ENCODE data around the gene B4GALNT2.

Gene B4GALNT2

DNA sequence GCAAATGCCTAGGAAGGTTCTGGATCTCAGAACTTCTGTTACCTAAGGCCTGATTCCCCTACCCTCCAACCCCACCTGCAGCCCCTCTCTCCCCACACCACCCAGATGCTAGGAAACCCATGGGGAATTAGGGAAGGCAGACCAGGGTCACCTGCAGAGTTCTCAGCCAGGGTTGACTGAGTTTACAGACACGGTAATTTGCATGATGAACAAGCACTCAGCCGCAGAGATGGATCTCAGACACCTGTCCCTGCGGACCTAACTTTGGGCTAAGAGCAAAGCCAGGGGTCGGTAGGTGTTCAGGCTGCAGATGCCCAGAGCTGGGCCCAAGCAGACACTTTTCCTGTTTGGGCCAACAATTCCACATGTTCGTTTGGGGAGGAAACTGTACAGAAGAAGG is 80.8 kb downstream of the B4GALNT2 start:
- TF ChIP-seq, protein P1, sequence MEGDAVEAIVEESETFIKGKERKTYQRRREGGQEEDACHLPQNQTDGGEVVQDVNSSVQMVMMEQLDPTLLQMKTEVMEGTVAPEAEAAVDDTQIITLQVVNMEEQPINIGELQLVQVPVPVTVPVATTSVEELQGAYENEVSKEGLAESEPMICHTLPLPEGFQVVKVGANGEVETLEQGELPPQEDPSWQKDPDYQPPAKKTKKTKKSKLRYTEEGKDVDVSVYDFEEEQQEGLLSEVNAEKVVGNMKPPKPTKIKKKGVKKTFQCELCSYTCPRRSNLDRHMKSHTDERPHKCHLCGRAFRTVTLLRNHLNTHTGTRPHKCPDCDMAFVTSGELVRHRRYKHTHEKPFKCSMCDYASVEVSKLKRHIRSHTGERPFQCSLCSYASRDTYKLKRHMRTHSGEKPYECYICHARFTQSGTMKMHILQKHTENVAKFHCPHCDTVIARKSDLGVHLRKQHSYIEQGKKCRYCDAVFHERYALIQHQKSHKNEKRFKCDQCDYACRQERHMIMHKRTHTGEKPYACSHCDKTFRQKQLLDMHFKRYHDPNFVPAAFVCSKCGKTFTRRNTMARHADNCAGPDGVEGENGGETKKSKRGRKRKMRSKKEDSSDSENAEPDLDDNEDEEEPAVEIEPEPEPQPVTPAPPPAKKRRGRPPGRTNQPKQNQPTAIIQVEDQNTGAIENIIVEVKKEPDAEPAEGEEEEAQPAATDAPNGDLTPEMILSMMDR (IDR thresholded peaks at IDR 0.05; ENCODE audit: borderline replicate concordance, insufficient read depth, low read depth, low read length), result no peak
- peak overlapping the region; percentile 87 for H3K4me3 ChIP-seq (ENCODE audit: low read depth, low read length)

DNA sequence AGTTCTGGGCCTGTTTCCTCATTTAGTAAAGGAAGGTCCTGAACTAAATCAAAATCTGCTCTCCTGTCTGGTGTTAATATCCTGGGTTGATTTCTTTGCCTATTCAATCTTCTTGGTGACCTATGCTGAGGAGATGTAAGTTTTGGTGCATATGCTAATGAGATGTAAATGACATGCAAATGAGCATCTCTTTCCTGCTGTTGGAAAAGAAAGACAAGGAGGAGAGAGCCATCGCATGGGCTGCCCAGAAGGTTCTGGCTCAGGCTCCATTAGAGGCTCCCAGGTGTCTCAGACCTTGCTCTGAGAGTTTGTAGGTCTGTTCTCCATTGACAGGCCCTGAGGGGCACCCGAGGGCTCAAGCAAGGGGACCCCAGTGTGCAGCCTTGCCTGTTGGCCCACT is 81.3 kb downstream of the B4GALNT2 start:
- TF ChIP-seq, protein P1 (IDR thresholded peaks at IDR 0.05; ENCODE audit: borderline replicate concordance, insufficient read depth, low read depth, low read length), result no peak
- peak overlapping the region; percentile 87 for H3K4me3 ChIP-seq (ENCODE audit: low read depth, low read length)

DNA sequence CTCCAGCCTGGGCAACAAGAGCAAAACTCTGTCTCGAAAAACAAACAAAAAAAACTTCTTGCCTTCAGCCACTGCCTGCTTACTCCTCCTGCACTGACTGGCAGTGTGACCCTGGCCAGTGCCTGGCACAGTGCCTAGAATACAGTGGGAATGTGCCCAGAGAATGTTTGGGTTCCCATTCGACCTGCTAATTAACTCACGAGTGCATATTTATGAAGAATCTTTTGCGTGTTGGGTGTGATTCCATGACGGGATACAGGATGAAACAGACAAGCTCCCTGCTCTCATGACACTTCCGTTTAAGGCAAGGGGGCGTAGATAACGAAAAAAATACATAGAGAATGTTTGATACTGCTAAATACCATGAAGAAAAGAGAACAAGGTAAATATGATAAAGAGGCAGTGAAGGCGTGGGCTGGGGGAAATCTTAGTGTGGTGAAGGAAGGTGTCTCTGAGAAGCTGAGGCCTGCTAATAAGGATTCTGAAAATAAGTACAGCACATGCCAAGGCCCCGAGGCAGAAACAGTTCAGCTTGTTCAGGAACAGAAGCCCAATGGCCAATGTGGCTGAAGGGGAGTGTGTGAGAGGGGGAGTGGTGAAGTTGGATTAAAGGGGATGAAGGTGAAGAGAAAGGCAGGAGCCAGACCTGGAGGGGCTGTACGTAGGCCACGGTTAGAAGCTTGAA is 82.2 kb downstream of the B4GALNT2 start:
- TF ChIP-seq, protein P1 (IDR thresholded peaks at IDR 0.05; ENCODE audit: borderline replicate concordance, insufficient read depth, low read depth, low read length), result no peak
- H3K4me3 ChIP-seq (ENCODE audit: low read depth, low read length), result peak overlapping the region; percentile 87

GRCh38 chr17:49216482-49216881 is 83.9 kb downstream of the B4GALNT2 start:
- no peak overlapping the region for H3K4me3 ChIP-seq (ENCODE audit: low read depth, low read length)
- TF ChIP-seq, protein P1 (IDR thresholded peaks at IDR 0.05; ENCODE audit: borderline replicate concordance, insufficient read depth, low read depth, low read length), result no peak

DNA sequence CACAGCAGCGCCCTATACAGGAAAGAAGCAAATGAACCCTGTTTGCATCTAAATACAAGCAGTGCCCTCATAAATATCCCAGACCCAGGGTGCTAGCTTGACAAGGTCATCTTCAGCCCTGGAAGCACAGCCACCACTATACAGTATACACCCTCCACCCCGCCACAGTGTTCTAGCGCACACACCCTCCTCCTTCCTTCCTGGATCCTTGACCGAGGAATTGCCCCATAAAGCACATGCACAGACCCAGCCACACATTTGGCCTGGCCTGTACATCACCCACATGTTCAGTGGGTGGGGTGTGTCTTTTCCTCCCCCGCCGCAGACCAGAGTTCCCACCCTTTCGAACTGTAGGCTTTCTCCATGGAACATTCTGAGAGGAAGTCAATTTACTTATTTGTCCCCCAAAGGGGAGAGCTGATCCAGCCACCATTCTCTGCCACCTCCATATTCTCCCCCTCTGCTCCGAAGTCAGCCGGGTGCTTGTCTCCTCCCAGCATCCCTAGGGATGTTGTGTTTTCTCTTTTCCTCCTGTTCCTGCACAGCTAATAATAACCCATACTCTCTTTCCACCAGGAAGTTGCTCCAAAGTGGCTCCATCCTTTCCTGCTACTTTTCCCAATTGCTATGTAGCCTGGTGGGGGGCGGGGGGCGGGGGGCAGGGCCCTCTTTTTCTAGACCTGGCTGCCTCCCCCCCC is 84.5 kb downstream of the B4GALNT2 start:
- H3K4me3 ChIP-seq (ENCODE audit: low read depth, low read length), result no peak overlapping the region

GRCh38 chr17:49217651-49218413 is 85.3 kb downstream of the B4GALNT2 start:
- TF ChIP-seq, protein P1 (IDR thresholded peaks at IDR 0.05; ENCODE audit: borderline replicate concordance, insufficient read depth, low read depth, low read length), result no peak
- no peak overlapping the region for H3K4me3 ChIP-seq (ENCODE audit: low read depth, low read length)

More for the DNA sequence above, 84.5 kb downstream of the B4GALNT2 start:
- TF ChIP-seq, protein P1 (IDR thresholded peaks at IDR 0.05; ENCODE audit: borderline replicate concordance, insufficient read depth, low read depth, low read length), result no peak

Measured in GM12875 (cell line).